Forelimb muscle (tissue), 1 donor: ENCODE results near the gene POU2F3. TPM values are rescaled to one million over a fixed set of nuclear protein-coding genes. Genes with fewer than 3 reads are reported as not detected.

Source experiments
- DNase-seq: peaks from one replicate; pipeline ENCODE4 v3.0.0-alpha.2; 2013; ENCODE audit warnings: low read depth
- polyA plus RNA-seq: library from polyadenylated mRNA; unstranded; fragments of 120-200 nt; gene quantifications from one replicate; pipeline ENCODE4 v1.2.1, GENCODE V29; 2013; ENCODE audit not compliant: insufficient read length

Gene POU2F3
- polyA plus RNA-seq, 1 donor: 0.04 TPM

GRCh38 chr11:120226242-120226641 is 13.7 kb upstream of the POU2F3 start:
- DNase-seq: no peak

GRCh38 chr11:120226714-120227113 is 13.2 kb upstream of the POU2F3 start:
- DNase-seq: no peak

- no peak for DNase-seq
Observed at GRCh38 chr11:120227228-120227852, 12.6 kb upstream of the POU2F3 start.

GRCh38 chr11:120228794-120229384 is 11.1 kb upstream of the POU2F3 start:
- no peak for DNase-seq

GRCh38 chr11:120229451-120230424 is 10.2 kb upstream of the POU2F3 start:
- no peak for DNase-seq

GRCh38 chr11:120230433-120231071 is 9.4 kb upstream of the POU2F3 start:
- no peak for DNase-seq

- DNase-seq: no peak
Observed at GRCh38 chr11:120231963-120232362, 8.0 kb upstream of the POU2F3 start.

- DNase-seq: no peak
Observed at GRCh38 chr11:120233207-120233803, 6.6 kb upstream of the POU2F3 start.

- DNase-seq: no peak
Observed at GRCh38 chr11:120235024-120235628, 4.8 kb upstream of the POU2F3 start.

GRCh38 chr11:120236169-120237107 is 3.5 kb upstream of the POU2F3 start:
- DNase-seq: no peak

- DNase-seq: no peak
Observed at GRCh38 chr11:120238968-120239620, 846 bp upstream of the POU2F3 start.

GRCh38 chr11:120240866-120241265 is 926 bp downstream of the POU2F3 start:
- no peak for DNase-seq

GRCh38 chr11:120241277-120241676 is 1.3 kb downstream of the POU2F3 start:
- DNase-seq: no peak

GRCh38 chr11:120243221-120243620 is 3.3 kb downstream of the POU2F3 start:
- no peak for DNase-seq

- DNase-seq: no peak
Observed at GRCh38 chr11:120244476-120245365, 4.8 kb downstream of the POU2F3 start.

- DNase-seq: no peak
Observed at GRCh38 chr11:120245434-120245833, 5.5 kb downstream of the POU2F3 start.

GRCh38 chr11:120248551-120249278 is 8.8 kb downstream of the POU2F3 start:
- no peak for DNase-seq
